Activated T-helper 1 cell treated with Interleukin-2 at 50 U/mL for 16 hours (primary cell): Measurements from ENCODE around the gene DNAJC7.
A peak's percentile ranks its signal among the peaks of the same experiment; 100 is the strongest.
"Not testable (repeated sequence)": the region's sequence is repeated elsewhere in the genome, so short reads cannot be mapped to it uniquely, and the experiment has no call there.

Source experiments
- DNase-seq: peaks from one replicate; pipeline ENCODE4 v3.0.0-alpha.2; 2020; ENCODE audit warnings: low read depth

DNAJC7 gene

DNA sequence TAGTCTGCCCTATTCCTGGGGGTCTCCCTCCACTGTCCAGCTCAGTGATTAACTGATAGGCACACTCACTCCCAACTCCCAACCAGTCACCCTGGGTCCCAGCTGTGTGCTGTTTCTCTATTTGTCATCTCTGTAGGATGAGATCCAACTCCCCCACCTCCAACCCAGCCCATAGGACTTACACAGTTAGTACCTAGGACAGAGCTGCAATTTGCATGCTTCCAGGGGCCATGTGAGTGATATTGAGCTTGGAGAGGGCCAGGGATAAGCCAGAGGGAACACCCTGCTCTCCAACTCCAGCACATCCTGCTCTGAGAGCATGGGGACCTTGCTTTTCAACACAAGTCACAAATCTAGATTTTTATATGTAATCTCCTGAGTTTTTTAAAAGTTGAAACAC is 24.4 kb upstream of the DNAJC7 start:
- DNase-seq: no peak

DNA sequence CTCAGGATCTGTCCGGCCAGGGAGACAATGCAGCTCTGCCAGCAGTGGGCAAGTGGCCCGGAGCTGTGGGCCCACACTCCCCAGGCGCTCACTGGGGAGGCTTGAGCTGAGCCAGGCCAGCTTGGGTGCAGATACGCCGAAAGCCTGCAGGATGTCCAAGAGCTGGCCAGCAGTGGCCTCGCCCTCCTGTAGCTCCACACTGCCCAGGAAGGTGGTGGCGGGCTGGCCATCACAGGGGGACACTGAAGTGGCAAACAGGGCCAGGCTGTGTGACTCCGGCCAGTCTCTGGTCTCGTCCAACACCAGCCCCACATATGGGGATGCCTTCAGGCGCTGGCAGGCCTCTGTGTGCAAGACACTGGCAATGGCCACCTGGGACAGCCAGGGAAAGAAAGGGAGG is 23.6 kb upstream of the DNAJC7 start:
- no peak for DNase-seq

DNA sequence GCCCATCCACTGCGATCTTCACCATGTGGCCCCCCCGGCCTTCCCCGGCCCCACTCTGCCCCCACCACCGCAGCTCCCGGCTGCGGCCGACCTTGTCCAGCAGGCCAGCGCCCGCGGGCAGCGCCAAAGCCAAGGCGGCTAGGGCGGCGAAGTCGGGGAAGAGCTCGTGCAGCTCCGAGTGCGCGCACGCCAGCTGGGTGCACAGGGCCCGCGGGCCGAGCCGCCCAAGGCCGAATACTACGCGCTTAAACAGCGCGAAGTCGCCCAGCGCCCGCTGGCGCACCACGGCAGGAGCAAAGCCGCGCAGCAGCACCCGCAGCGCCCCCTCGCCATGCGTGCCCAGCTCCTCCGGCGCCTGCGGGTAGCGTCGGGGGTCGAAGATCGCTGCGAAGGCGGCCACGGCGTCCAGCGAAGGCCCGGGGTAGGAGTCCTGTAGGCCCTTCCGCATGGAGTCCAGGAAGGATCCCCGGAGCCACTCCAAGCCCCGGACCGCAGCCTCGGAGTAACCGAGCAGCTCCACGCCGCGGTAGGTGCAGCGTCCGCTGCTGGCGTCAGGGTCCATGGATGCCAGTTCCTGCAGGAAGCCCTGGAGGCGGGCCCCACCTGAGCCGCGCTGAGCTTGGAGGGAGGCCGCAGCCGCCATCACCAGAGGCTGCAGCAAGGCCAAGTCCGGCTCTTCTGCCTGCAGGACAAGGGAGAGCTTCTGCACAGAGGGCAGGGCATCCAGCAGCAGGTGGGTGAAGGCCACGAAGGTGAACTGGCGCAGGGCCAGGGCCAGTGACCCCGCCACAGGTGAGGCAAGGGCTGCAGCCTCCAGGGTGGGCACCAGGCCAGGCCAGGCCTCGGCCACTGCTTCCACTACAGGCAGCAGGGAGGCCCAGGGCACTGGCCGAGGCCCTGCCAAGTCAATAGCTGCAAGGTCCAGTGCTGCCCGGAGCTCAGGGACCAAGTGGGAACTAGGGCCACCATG is 22.8 kb upstream of the DNAJC7 start:
- DNase-seq: no peak

DNA sequence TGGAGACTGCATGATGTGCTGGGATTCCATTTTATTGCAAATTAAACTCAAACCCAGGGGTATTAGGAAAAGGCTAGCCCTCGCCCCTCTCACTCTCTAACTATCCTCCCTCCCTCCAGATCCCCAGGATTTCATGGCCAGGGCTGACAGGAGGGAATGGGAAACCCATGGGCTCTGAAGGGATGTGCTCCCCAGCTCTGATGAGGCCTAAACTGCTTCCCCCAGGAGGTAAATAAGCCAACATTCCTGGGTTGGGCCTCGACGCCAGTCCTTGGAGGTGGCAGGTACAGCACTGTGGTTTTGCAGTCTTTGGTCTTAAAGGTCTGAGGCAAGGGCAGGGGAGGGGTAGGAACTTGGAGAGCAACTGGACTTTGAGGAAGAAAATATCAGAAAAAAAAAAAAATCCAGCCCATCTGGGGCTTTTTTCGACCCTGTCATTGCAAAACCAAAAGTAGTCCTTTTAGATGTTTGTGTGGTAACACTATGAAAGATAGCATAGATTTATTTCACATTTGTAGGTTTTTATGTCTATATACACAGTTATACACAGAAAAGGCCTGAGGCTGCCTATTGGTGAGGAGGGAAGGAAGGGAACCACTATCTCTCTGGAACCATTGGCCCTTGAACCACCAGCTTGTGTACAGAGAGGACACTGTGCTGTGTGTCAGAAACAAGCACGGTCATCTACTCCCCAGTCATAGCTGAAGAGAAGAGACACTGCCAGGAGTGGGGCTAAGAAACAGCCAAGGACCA is 21.2 kb upstream of the DNAJC7 start:
- DNase-seq: no peak

DNA sequence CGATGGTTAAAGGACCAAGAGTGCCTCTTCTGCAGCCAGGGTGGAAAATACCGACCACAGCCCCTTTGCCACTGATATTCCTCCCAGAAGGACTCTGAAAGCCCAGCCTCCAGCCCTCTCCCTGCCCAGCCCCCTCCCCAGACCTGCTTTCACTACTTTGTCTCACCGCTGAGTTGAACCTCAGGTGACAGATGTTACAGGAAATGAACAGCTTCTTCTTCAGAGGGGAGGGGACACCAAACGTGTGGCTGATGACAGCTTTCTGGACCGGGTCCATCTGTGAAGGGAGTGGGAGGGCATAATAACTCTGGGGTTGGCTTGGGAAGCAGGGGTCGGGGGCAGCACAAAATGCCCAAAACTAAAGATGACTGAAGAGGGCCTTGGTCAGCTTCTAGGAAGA is 16.8 kb upstream of the DNAJC7 start:
- DNase-seq: no peak

DNA sequence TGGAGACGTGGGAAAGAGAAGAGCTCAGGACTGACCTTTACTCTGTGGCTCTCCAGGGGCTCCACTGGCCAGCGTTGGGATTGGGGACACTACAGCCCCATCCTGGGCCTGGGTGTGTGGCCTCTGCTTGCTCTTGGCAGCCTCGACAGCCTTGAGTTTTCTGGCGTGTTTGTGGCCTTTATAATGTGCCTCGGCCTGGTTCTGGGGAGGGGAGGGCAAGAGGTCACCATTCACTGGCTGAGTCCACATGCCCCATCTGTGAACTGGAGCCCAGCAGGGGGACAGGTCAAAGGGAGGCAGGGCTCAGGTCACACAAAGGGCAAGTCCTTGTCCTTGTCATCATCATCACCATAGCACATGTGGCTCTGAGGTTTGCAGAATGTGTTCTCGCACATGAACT is 14.3 kb upstream of the DNAJC7 start:
- no peak for DNase-seq

DNA sequence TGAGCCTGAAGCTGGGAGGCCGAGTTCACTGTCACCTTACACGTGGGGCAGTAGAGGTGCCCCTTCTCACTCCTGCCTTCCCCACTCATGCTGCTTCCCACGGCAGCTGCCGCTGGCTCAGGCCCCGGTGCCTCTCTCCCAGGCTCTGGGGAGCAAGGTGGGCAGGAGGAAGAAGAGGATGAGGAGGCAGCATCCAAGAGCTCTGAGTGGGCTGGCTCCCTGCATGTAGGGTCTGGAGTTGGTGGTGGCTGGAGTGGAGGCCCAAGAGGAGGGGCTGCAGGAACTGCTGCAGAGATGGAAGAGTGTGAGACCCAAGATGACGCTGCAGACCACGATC is 11.5 kb upstream of the DNAJC7 start:
- DNase-seq: no peak

DNA sequence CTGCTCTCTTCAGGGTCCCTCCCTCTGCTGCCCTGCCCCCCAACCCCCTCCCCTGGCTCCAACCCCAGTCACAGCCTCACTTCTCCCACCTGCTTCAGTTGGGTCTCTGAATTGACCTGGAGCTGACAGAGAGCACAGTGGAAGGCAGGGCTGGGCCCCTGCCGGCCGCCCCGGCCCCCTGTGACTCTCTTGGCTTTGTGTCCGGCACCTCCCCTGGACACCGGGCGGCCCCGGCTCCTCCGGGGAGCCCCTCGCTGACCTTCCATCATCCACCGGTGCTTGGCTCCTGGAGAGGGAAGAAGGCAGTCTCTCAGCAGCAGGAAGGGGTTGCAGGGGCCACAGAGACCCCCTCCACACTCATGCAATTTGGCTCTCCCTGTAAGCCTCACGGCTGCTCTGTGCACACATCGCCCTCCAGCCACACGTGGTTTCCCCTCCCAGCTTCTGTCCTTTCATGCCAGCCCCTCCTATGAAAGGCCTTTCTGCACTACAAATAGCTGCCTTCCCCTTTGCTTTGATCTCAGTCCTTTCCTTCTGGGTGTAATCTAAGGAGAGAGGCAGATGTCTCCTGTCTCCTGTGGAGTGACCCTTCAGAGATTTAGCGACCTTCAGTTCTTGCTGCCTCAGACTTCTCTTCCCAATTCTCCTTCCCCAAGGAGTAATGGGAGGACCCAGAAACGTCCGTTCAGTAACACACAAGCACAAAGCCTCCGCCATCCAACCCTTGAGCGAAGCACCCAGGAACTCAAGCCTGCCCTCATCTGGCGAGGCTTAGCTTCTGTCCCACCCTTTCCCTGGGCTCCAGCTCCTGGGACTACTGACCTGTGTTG is 10.9 kb upstream of the DNAJC7 start:
- DNase-seq: no peak

DNA sequence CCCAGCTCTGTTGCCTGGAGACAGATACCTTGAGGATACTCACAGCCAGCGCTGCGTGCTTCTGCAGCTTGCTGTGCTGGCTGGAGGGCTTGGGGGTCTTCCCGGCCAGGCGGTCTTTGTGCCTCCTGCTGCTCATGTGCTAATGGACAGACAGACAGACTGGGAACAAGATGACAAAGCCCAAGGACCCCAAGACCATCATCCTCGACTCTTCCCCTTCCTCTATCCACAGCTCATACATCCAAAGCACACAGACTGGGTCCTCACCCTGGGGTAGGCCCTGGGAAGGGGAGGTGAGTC is 10.3 kb upstream of the DNAJC7 start:
- no peak for DNase-seq

DNA sequence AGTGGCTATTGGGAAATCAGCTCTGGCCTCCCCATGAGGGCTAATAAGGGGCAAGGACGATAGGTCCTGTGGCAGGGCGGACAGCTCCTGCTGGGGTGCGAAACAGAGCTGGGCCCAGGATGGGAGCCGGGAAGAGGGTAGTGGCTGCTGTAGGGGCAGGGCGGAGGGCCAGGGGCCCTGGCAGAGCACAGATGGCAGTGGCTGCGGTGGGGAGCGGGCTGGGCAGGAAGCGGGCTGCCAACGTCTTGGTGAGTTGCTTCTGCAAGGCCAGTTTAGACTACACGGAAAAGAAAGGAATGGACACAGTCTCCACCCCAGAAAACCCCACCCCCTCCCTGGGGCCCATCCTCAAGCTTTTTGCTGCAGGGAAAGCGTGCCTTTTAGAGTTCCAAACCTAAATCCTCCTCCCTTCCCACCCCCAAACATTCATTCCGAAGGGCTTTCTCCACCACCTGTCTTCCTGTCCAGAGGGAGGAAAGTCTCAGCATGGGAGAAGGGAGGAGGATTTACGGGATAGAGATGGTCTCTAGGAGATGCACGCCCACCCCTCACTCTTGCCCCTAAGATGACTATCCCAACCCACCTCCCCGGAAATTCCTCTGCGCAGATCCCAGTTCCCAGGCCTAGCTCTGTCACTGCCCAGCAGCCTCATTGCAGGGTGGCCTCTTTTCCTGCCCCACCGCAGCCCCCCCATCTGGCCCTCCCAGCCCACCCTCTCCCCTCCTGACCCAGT is 9.8 kb upstream of the DNAJC7 start:
- DNase-seq: no peak

DNA sequence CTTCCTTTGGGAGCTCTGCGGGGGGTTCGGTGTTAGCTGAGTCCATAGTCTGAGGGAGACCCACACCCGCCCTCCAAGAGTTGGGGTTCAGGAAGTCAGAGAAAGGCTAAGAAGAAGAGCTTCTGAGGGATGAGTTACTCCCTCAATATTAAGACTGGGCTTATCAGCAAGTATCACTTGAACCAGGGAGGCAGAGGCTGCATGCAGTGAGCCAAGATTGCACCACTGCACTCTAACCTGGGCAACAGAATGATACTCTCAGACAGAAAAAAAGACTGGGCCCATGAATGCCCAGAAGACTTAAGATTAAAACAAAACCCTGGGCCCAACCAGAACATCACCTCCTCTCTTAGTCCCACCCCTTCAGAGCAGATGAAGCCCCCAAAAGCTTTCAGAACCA is 8.7 kb upstream of the DNAJC7 start:
- no peak for DNase-seq

DNA sequence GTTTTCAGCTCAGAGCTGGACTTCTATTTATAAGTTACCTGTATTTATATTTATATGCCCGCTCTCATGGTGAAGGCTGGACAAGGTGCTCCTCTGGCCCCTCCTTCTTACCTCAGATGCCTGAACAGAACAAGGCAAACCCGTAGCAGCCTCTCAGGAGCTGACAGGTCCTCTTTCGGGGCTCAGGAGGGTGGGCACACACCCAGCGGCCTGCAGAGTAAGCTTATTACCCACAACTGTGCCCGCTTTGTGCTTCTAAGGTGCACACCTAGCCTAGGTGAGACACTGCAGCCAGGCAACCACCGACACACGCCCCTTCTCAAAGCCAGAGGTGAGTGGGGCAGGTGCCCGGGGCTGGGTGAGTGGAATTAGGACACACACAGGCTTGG is 7.9 kb upstream of the DNAJC7 start:
- no peak for DNase-seq

DNA sequence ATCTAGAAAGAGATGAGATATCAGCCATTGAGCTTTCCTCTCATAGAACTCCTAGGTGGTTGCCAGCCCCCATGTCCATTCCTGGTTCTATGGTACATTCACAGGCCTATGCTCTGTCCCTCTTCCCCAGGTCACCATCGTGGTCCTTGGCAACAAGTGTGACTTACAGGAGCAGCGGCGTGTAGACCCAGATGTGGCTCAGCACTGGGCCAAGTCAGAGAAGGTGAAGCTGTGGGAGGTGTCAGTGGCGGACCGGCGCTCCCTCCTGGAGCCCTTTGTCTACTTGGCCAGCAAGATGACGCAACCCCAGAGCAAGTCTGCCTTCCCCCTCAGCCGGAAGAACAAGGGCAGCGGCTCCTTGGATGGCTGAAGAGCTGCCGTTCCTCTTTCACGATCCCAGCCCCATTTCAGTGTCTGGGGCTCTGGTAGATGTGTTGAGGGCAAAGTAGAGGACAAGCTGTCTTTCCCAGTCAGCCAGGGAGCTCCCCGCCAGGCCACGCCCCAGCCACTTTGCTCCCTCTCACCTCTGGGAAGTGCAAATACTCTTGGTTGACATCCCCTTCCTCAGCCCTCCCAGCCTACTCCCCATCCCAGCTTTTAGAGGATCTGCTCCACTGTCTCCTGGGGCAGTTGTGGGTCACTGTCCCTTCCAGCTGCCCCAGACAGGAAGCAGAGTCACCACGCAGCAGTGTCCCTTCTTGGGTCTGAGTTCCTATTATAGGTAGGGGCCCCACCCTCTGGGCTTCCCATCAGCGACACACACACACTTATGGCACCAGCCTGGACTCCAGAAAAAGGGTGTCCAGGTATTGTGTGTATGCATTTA is 6.5 kb upstream of the DNAJC7 start:
- no peak for DNase-seq

DNA sequence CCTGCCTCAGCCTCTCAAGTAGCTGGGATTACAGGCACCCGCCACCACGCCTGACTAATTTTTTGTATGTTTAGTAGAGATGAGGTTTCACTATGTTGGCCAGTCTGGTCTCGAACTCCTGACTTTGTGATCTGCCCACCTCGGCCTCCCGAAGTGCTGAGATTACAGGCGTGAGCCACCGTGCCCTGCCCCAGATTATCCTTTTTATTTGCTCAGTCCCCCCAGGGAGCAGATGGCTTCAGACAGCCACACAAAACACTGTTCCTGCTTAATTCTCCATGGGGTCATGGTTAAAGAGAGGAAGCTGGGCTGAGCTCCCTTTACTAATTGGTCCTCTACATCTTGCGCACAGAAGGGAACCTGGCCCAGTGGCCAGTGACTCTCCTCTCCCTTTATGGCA is 3.6 kb upstream of the DNAJC7 start:
- DNase-seq: not testable (repeated sequence)

DNA sequence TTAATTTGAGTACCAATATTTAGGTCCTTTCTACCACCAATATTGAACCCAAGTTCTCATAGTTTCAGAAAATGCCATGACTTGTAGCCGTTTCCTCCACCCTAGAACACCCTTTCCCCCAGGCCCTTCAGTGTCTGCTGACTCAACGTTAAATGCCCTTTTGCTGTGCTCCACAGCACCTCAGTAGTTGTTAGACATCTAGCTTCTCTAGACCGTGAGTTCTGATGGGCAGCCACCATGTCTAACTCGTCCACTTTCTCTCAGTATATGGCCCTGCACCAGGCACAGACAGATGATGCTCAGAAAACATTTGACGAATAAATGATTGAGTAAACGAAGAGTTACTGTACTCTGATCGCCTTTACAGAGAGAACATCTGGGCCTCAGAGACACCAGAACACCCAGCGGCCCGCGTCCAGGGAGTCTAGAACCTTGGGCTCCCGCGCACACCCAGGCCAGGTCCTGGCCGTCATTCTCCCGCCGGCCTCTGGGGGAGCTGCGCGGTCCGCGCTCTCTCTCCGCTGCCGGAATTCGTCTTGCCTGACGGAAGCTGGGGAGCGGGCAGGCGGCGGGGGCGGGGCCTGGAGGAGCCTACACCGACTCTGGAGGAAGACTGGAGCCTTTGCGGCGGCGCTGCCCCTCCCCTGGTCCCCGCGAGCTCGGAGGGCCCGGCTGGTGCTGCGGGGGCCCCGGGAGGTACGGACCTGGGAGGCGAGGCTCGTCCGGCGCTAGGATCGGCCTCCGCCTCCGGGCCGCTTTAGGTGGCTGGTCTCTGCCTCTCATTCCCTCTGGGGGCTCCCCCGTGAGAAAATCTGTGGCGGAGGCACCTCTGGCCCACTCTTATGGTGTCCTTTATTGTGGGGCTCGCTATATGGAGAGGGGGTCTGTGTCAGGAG is 2.5 kb upstream of the DNAJC7 start, which contains the start of gene NKIRAS2:
TSS of gene NKIRAS2 (plus strand) at position 582 of the 896 bp plus-strand sequence. CDS start 1,488 bp downstream, outside the sequence.
- peak; percentile 91 for DNase-seq

DNA sequence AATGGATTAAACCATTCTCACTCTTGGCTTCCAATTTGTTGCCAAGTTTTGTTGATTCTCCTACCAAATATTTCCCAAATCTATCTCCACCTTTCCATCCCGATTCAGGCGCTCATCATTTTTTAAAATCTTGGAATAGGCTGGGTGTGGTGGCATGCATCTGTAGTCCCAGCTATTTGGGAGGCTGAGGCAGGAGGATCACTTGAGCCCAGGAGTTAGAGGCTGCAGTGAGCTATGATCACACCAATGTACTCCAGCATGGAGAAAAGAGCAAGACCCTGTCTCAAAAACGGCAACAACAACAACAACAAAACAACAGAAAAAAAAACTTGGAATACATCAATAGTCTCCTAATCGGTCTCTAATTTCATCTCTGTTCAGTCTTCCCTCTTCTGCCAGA is 1.7 kb upstream of the DNAJC7 start:
- no peak for DNase-seq

DNA sequence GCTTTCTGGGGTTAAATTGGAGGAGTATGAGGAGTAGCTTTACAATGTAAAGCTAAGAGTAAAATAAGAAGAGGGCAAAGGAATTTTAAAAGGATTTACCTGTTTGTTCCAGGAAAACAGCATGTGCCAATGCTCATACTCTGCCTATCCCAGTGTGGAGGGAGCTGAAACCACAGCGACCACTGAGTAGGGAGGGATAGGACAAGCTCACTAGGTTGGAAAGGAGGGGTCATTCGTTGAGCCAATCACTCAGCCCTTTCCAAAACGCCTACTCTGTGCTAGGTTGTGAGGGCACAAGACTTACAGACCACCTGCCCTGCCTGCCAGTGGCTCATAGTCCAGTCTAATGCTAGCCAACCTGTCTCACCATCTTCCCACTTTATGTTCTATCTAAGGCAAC is 1.1 kb upstream of the DNAJC7 start:
- no peak for DNase-seq

DNA sequence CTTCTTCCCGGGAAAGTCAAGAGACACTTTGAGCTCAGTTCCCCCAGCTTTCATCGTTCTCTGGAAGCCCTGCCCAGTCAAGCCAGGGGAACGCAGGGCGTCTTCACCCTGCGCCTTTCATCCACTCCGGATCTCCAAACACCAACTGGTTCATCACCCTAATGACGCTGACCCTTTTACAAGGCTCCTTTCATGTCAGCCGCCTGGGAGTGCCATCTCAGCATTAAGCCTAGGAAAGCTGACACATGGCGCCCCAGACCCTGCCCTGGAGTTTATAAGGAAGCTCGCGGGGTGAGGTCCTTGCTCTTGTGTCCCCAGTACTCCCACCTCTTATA is 594 bp upstream of the DNAJC7 start:
- no peak for DNase-seq

DNA sequence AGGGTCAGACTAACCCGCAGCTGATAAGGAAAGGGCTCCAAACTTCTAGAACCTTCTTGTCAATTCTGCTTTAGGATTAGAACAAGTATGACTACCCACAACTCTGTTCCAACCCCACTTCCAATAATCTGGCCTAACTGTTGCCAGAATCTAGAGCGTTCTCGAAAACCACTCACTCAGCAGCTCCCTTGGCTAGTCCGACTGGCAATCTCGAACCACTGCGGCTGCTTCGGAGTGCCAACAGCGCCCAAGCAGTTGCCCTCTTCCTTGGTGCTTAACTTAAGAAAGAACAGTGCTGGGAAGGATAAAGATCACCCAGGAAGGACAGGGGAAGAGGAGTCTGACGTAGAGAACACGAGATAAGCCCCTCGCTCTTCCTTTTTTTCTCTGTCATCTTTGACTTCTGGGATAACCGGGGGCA is 818 bp downstream of the DNAJC7 start:
- DNase-seq: no peak

DNA sequence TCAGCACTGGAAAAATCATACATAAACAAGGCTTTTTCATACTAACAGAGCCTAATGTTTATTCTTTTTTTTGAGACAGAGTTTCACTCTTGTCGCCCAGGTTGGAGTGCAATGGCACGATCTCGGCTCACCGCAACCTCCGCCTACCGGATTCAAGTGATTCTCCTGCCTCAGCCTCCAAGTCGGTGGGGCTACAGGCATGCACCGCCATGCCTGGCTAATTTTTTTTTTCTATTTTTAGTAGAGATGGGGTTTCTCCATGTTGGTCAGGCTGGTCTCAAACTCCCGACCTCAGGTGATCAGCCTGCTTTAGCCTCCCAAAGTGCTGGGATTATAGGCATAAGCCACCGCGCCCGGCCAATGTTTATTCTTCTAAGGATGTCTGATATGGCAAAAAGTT is 3.5 kb downstream of the DNAJC7 start:
- not testable (repeated sequence) for DNase-seq
